Measurements from ENCODE around the gene SPOCK1. TPM values are rescaled to one million over a fixed set of nuclear protein-coding genes. Genes with fewer than 3 reads are reported as not detected.

Gene SPOCK1
- total RNA-seq, 2 donors from 2014 or later: 2.1 to 8.5 TPM

- intact Hi-C loops (cut with DNase I): no loop called here
- DNase-seq: no peak
Measured at GRCh38 chr5:136926073-136926472, 573.1 kb downstream of the SPOCK1 start.

More at GRCh38 chr5:136926073-136926472, 573.1 kb downstream of the SPOCK1 start:
- H3K4me3 ChIP-seq: no peak overlapping the region
- no peaks in the 10 kb centered on the region for H3K27me3 ChIP-seq
- TF ChIP-seq CTCF (IDR thresholded peaks at IDR 0.05): no peak
- no peak overlapping the region for H3K27ac ChIP-seq
- H3K4me1 ChIP-seq: no peaks in the 10 kb centered on the region
- H3K36me3 ChIP-seq: no peaks in the 10 kb centered on the region
- no peak overlapping the region for H3K9ac ChIP-seq (ENCODE audit: low read depth in 2 of 2, low read length in 2 of 2)
- no peaks in the 10 kb centered on the region for H3K9me3 ChIP-seq

Other genes starting within 250 kb of the SPOCK1 start
- 1 to 10 TPM; 4.4 to 6.3 TPM for gene KLHL3, start 236.8 kb upstream of the SPOCK1 start, total RNA-seq